ENCODE measurements around the gene CHRM5. TPM values are rescaled to one million over a fixed set of nuclear protein-coding genes. Genes with fewer than 3 reads are reported as not detected.

Gene CHRM5
- total RNA-seq, 1 experiment from 2014 or later, result not detected

GRCh38 chr15:34023907-34024306, 55.6 kb downstream of the CHRM5 start:
- no TSS peak for BruUV-seq (replicated peaks)
- Histone ChIP-seq H3K4me3 (ENCODE audit: low read depth in 2 of 2, low read length in 2 of 2) (no peak overlapping the region), H3K27me3 (ENCODE audit: control insufficient read depth, insufficient read depth, low read length) (no peaks in the 10 kb centered on the region), H3K36me3 (ENCODE audit: control insufficient read depth, insufficient read depth, low read length) (no peaks in the 10 kb centered on the region), H3K9me3 (ENCODE audit: control insufficient read depth, insufficient read depth, low read depth, low read length) (no peaks in the 10 kb centered on the region), H3K4me1 (ENCODE audit: control insufficient read depth, insufficient read depth, low read length) (no peaks in the 10 kb centered on the region), H3K27ac (ENCODE audit: low read length) (no peak overlapping the region)
- POLR2A ChIA-PET, result no interaction called here
- TF ChIP-seq REST (IDR thresholded peaks at IDR 0.05; ENCODE audit: insufficient read depth in 1 of 2, low read depth in 2 of 2, low read length in 1 of 2), result no peak
- TF ChIP-seq, protein P1, sequence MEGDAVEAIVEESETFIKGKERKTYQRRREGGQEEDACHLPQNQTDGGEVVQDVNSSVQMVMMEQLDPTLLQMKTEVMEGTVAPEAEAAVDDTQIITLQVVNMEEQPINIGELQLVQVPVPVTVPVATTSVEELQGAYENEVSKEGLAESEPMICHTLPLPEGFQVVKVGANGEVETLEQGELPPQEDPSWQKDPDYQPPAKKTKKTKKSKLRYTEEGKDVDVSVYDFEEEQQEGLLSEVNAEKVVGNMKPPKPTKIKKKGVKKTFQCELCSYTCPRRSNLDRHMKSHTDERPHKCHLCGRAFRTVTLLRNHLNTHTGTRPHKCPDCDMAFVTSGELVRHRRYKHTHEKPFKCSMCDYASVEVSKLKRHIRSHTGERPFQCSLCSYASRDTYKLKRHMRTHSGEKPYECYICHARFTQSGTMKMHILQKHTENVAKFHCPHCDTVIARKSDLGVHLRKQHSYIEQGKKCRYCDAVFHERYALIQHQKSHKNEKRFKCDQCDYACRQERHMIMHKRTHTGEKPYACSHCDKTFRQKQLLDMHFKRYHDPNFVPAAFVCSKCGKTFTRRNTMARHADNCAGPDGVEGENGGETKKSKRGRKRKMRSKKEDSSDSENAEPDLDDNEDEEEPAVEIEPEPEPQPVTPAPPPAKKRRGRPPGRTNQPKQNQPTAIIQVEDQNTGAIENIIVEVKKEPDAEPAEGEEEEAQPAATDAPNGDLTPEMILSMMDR (IDR thresholded peaks at IDR 0.05), result no peak
- no peak for TF ChIP-seq SIN3A (IDR thresholded peaks at IDR 0.05; ENCODE audit: borderline replicate concordance, insufficient read depth, low read depth, low read length)
- TF ChIP-seq TCF7L2 (IDR thresholded peaks at IDR 0.05; ENCODE audit: low read depth, low read length), result no peak
- TF ChIP-seq POLR2AphosphoS5 (IDR thresholded peaks at IDR 0.05; ENCODE audit: low read depth, low read length), result no peak
- in situ Hi-C loops (cut with HindIII; ENCODE audit: low pct_unique_long_range_greater_than_20kb, low sequenced_read_pairs), result no loop called here
- ATAC-seq (no peak), DNase-seq (ENCODE audit: low read depth, low spot score) (no peak)
- intact Hi-C loops (cut with micrococcal nuclease; ENCODE audit: unreplicated experiment), result no loop called here
- CTCF ChIA-PET, result no interaction called here

GRCh38 chr15:34025252-34025651, 57.0 kb downstream of the CHRM5 start:
- POLR2A ChIA-PET, result no interaction called here
- Histone ChIP-seq H3K27me3 (ENCODE audit: control insufficient read depth, insufficient read depth, low read length) (no peaks in the 10 kb centered on the region), H3K36me3 (ENCODE audit: control insufficient read depth, insufficient read depth, low read length) (no peaks in the 10 kb centered on the region), H3K9me3 (ENCODE audit: control insufficient read depth, insufficient read depth, low read depth, low read length) (no peaks in the 10 kb centered on the region), H3K4me3 (ENCODE audit: low read depth in 2 of 2, low read length in 2 of 2) (no peak overlapping the region), H3K4me1 (ENCODE audit: control insufficient read depth, insufficient read depth, low read length) (0 out of 2 replicates have a peak, but pooled peaks cover 3% of the 10 kb centered on the region), H3K27ac (ENCODE audit: low read length) (no peak overlapping the region)
- intact Hi-C loops (cut with micrococcal nuclease; ENCODE audit: unreplicated experiment), result no loop called here
- CTCF ChIA-PET, result no interaction called here
- no peak for TF ChIP-seq TCF7L2 (IDR thresholded peaks at IDR 0.05; ENCODE audit: low read depth, low read length)
- BruUV-seq (replicated peaks), result no TSS peak
- in situ Hi-C loops (cut with HindIII; ENCODE audit: low pct_unique_long_range_greater_than_20kb, low sequenced_read_pairs), result no loop called here
- no peak for DNase-seq (ENCODE audit: low read depth, low spot score)
- no peak for ATAC-seq

GRCh38 chr15:34027606-34028005, 59.3 kb downstream of the CHRM5 start:
- no peaks in the 10 kb centered on the region for H3K36me3 ChIP-seq (ENCODE audit: control insufficient read depth, insufficient read depth, low read length)
- no peak for ATAC-seq
- no peak for DNase-seq (ENCODE audit: low read depth, low spot score)
- no peak overlapping the region for H3K4me3 ChIP-seq (ENCODE audit: low read depth in 2 of 2, low read length in 2 of 2)
- TF ChIP-seq POLR2AphosphoS5 (IDR thresholded peaks at IDR 0.05; ENCODE audit: low read depth, low read length) (no peak), TCF7L2 (IDR thresholded peaks at IDR 0.05; ENCODE audit: low read depth, low read length) (no peak), REST (IDR thresholded peaks at IDR 0.05; ENCODE audit: insufficient read depth in 1 of 2, low read depth in 2 of 2, low read length in 1 of 2) (no peak), SIN3A (IDR thresholded peaks at IDR 0.05; ENCODE audit: borderline replicate concordance, insufficient read depth, low read depth, low read length) (no peak)
- TF ChIP-seq, protein P1 (IDR thresholded peaks at IDR 0.05), result no peak
- H3K27ac ChIP-seq (ENCODE audit: low read length), result no peak overlapping the region
- H3K9me3 ChIP-seq (ENCODE audit: control insufficient read depth, insufficient read depth, low read depth, low read length), result no peaks in the 10 kb centered on the region
- no peaks in the 10 kb centered on the region for H3K27me3 ChIP-seq (ENCODE audit: control insufficient read depth, insufficient read depth, low read length)
- ChIA-PET CTCF (interaction anchor here (0.6 kb wide), 2 partner anchors 27 to 290 kb away, joined by 3 read pairs; no protein-coding TSS in a partner anchor), POLR2A (no interaction called here)
- intact Hi-C loops (cut with micrococcal nuclease; ENCODE audit: unreplicated experiment), result no loop called here
- no TSS peak for BruUV-seq (replicated peaks)
- H3K4me1 ChIP-seq (ENCODE audit: control insufficient read depth, insufficient read depth, low read length), result 0 out of 2 replicates have a peak, but pooled peaks cover 3% of the 10 kb centered on the region
- in situ Hi-C loops (cut with HindIII; ENCODE audit: low pct_unique_long_range_greater_than_20kb, low sequenced_read_pairs), result no loop called here
